GM20000 (cell line): Measurements from ENCODE around the gene KY.

Experiments used
- DNase-seq: peaks from one replicate; pipeline ENCODE4 v3.0.0; 2012; ENCODE audit warnings: low spot score
- CTCF ChIP-seq: IDR thresholded peaks from 2 replicates; pipeline ENCODE4 v1.5.1; 2012; ENCODE audit warnings: mild to moderate bottlenecking, control low read depth; ENCODE audit errors: extremely low read depth, missing control alignments

The KY gene

GRCh38 chr3:134623615-134624245, 27.1 kb downstream of the KY start:
- DNase-seq = no peak
- TF ChIP-seq CTCF = no peak

- no peak for DNase-seq
- no peak for TF ChIP-seq CTCF
These were observed 27.9 kb downstream of the KY start for GRCh38 chr3:134622806-134623365.

- TF ChIP-seq CTCF = no peak
- DNase-seq = no peak
These were observed 29.0 kb downstream of the KY start for GRCh38 chr3:134621854-134622253.

GRCh38 chr3:134620476-134621115, 30.2 kb downstream of the KY start:
- no peak for TF ChIP-seq CTCF
- no peak for DNase-seq

- no peak for DNase-seq
These were observed 30.9 kb downstream of the KY start for GRCh38 chr3:134619884-134620445.

GRCh38 chr3:134619301-134619615, 31.6 kb downstream of the KY start:
- no peak for TF ChIP-seq CTCF
- DNase-seq = no peak

More at GRCh38 chr3:134619884-134620445, 30.9 kb downstream of the KY start:
- TF ChIP-seq CTCF = no peak
